ENCODE results near the gene VPS37D.
"Not testable (repeated sequence)": the region's sequence is repeated elsewhere in the genome, so short reads cannot be mapped to it uniquely, and the experiment has no call there.

VPS37D gene

GRCh38 chr7:73716318-73716890 lies 48.8 kb downstream of the VPS37D start:
- H3K4me3 ChIP-seq (ENCODE audit: low read depth, low read length) = no peak overlapping the region
- no peak for TF ChIP-seq CTCF (IDR thresholded peaks at IDR 0.05; ENCODE audit: low read depth, low read length, missing control alignments)
- DNase-seq (ENCODE audit: low read depth) = no peak

GRCh38 chr7:73717025-73717807 lies 49.6 kb downstream of the VPS37D start:
- no peak for TF ChIP-seq CTCF (IDR thresholded peaks at IDR 0.05; ENCODE audit: low read depth, low read length, missing control alignments)
- no peak for DNase-seq (ENCODE audit: low read depth)
- no peak overlapping the region for H3K4me3 ChIP-seq (ENCODE audit: low read depth, low read length)

- DNase-seq (ENCODE audit: low read depth) = no peak
- TF ChIP-seq CTCF (IDR thresholded peaks at IDR 0.05; ENCODE audit: low read depth, low read length, missing control alignments) = no peak
- H3K4me3 ChIP-seq (ENCODE audit: low read depth, low read length) = no peak overlapping the region; the same call in 1 of the 2 replicates
Observed at GRCh38 chr7:73717991-73718405, 50.4 kb downstream of the VPS37D start.

GRCh38 chr7:73718438-73718881 lies 50.8 kb downstream of the VPS37D start:
- no peak for DNase-seq (ENCODE audit: low read depth)
- H3K4me3 ChIP-seq (ENCODE audit: low read depth, low read length) = peak overlapping the region; percentile 66
- no peak for TF ChIP-seq CTCF (IDR thresholded peaks at IDR 0.05; ENCODE audit: low read depth, low read length, missing control alignments)

- H3K4me3 ChIP-seq (ENCODE audit: low read depth, low read length) = peak within 1 kb of the TSS; percentile 66
- DNase-seq (ENCODE audit: low read depth) = no peak
- no peak for TF ChIP-seq CTCF (IDR thresholded peaks at IDR 0.05; ENCODE audit: low read depth, low read length, missing control alignments)
Observed at GRCh38 chr7:73718905-73719805, 51.5 kb downstream of the VPS37D start, which contains the start of gene STX1A. STX1A (minus strand) TSS chr7:73719669; CDS start chr7:73719631, 38 bp downstream.

GRCh38 chr7:73719806-73720169 lies 52.2 kb downstream of the VPS37D start:
- no peak for TF ChIP-seq CTCF (IDR thresholded peaks at IDR 0.05; ENCODE audit: low read depth, low read length, missing control alignments)
- no peak for DNase-seq (ENCODE audit: low read depth)
- H3K4me3 ChIP-seq (ENCODE audit: low read depth, low read length) = peak overlapping the region; percentile 35; the same call in 1 of the 2 replicates

- not testable (repeated sequence) for H3K4me3 ChIP-seq (ENCODE audit: low read depth, low read length); DNase-seq (ENCODE audit: low read depth)
Observed at GRCh38 chr7:73720443-73720842, 52.8 kb downstream of the VPS37D start.

Measured in GM12864 (cell line).